ENCODE measurements around the gene SPTAN1.
"Not testable (repeated sequence)": the region's sequence is repeated elsewhere in the genome, so short reads cannot be mapped to it uniquely, and the experiment has no call there.

Gene SPTAN1

GRCh38 chr9:128642675-128643245, 90.4 kb downstream of the SPTAN1 start:
- H3K18ac ChIP-seq (ENCODE audit: low read length) = no peak overlapping the region
- H3K23ac ChIP-seq (ENCODE audit: low read depth, low read length, poor library complexity) = no peak overlapping the region
- no peak overlapping the region for H2BK15ac ChIP-seq (ENCODE audit: low read length)
- H3K4me1 ChIP-seq (ENCODE audit: control insufficient read depth in 2 of 2, insufficient read depth in 1 of 2, low read depth in 1 of 2, low read length in 2 of 2) = peaks cover 0 to 1% of the 10 kb centered on the region in 2 donors
- H2AFZ ChIP-seq (ENCODE audit: low read length) = no peak overlapping the region
- WGBS, 2 donors (ENCODE audit: extremely low coverage in 2 of 2, insufficient read length in 2 of 2, insufficient replicate concordance in 1 of 2) = no CpG with 5 or more reads among the region's 12 CpGs
- H3K27me3 ChIP-seq (ENCODE audit: control insufficient read depth in 3 of 3, insufficient read depth in 3 of 3, low read depth in 1 of 3, low read length in 3 of 3) = peaks cover 0 to 1% (median 0%) of the 10 kb centered on the region in 3 experiments
- peaks cover 21% of the 10 kb centered on the region for H3K79me1 ChIP-seq (ENCODE audit: low read depth, low read length)
- no peak overlapping the region for H2BK120ac ChIP-seq (ENCODE audit: low read depth, low read length)
- no peak overlapping the region for H4K8ac ChIP-seq (ENCODE audit: low read depth, low read length)
- H3K14ac ChIP-seq (ENCODE audit: low read length) = no peak overlapping the region
- H4K91ac ChIP-seq (ENCODE audit: low read depth, low read length, poor library complexity) = no peak overlapping the region
- H3K9me3 ChIP-seq (replicated peaks in 1 of 2; ENCODE audit: control insufficient read depth in 2 of 2, insufficient read depth in 1 of 2, low read depth in 1 of 2, low read length in 2 of 2) = no peaks in the 10 kb centered on the region
- no peak overlapping the region for H3K4me2 ChIP-seq (ENCODE audit: insufficient read depth, low read length, poor library complexity, severe bottlenecking)
- peaks cover 23 to 77% of the 10 kb centered on the region in 2 donors for H3K36me3 ChIP-seq (replicated peaks in 1 of 2; ENCODE audit: control insufficient read depth in 2 of 2, insufficient read depth in 2 of 2, low read length in 2 of 2)
- H3K9ac ChIP-seq (ENCODE audit: low read depth, low read length, poor library complexity) = no peak overlapping the region
- no peak overlapping the region for H2BK12ac ChIP-seq (ENCODE audit: low read length)
- H2AK5ac ChIP-seq (ENCODE audit: low read depth, low read length) = no peak overlapping the region
- H3K4ac ChIP-seq (ENCODE audit: low read length) = no peak overlapping the region
- no peak overlapping the region for H3K4me3 ChIP-seq (ENCODE audit: low read length in 2 of 2)
- no peak overlapping the region for H3K27ac ChIP-seq (replicated peaks; ENCODE audit: low read length)
- H2BK5ac ChIP-seq (ENCODE audit: low read length) = no peak overlapping the region
- no peak for DNase-seq (ENCODE audit: low spot score)

DNA sequence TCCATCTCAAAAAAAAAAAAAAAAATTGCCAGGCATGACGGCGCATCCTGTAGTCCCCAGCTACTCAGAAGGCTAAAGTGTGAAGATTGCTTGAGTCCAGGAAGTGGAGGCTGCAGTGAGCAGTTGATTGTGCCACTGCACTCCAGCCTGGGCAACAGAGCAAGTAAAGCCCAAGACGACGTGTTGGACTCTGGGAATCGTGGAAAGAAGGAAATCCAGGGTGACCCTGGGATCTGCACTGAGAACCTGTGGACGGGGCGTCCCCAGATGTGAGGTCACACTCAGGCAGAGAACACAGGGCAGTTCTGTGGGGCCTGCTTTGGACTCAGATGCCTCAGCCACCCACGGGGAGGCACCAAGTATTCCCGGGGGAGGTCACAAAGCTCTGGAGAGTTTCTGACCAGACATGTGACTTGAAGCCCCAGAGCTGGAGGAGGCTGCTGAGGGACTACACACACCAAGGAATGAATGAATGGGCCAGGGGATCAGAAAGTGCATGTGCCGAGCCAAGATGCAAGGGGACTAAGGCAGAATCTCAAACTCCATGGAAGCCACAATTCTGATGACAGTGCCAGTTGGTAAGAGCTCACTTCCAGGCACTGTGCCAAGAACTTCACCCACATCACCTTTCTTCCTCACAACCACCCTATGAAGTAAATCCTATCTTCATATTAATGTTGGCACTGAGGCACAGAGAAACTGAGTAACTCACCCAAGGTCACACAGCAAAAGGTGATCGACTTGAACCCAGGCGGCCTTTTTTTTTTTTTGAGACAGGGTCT, 91.3 kb downstream of the SPTAN1 start:
- H3K27me3 ChIP-seq (ENCODE audit: control insufficient read depth in 3 of 3, insufficient read depth in 3 of 3, low read depth in 1 of 3, low read length in 3 of 3) = peaks cover 0 to 1% (median 0%) of the 10 kb centered on the region in 3 experiments
- H3K36me3 ChIP-seq (replicated peaks in 1 of 2; ENCODE audit: control insufficient read depth in 2 of 2, insufficient read depth in 2 of 2, low read length in 2 of 2) = peaks cover 19 to 79% of the 10 kb centered on the region in 2 donors
- H4K8ac ChIP-seq (ENCODE audit: low read depth, low read length) = no peak overlapping the region
- peaks cover 21% of the 10 kb centered on the region for H3K79me1 ChIP-seq (ENCODE audit: low read depth, low read length)
- no peak overlapping the region for H3K18ac ChIP-seq (ENCODE audit: low read length)
- H3K9me3 ChIP-seq (replicated peaks in 1 of 2; ENCODE audit: control insufficient read depth in 2 of 2, insufficient read depth in 1 of 2, low read depth in 1 of 2, low read length in 2 of 2) = no peaks in the 10 kb centered on the region
- WGBS, 2 donors (ENCODE audit: extremely low coverage in 2 of 2, insufficient read length in 2 of 2, insufficient replicate concordance in 1 of 2) = no CpG with 5 or more reads among the region's 12 CpGs
- no peak overlapping the region for H2AFZ ChIP-seq (ENCODE audit: low read length)
- H2BK120ac ChIP-seq (ENCODE audit: low read depth, low read length) = no peak overlapping the region
- peaks cover 0 to 1% of the 10 kb centered on the region in 2 donors for H3K4me1 ChIP-seq (ENCODE audit: control insufficient read depth in 2 of 2, insufficient read depth in 1 of 2, low read depth in 1 of 2, low read length in 2 of 2)
- H3K4ac ChIP-seq (ENCODE audit: low read length) = no peak overlapping the region
- H2BK15ac ChIP-seq (ENCODE audit: low read length) = no peak overlapping the region
- no peak overlapping the region for H2AK5ac ChIP-seq (ENCODE audit: low read depth, low read length)
- no peak overlapping the region for H2BK5ac ChIP-seq (ENCODE audit: low read length)
- no peak overlapping the region for H3K9ac ChIP-seq (ENCODE audit: low read depth, low read length, poor library complexity)
- no peak overlapping the region for H4K91ac ChIP-seq (ENCODE audit: low read depth, low read length, poor library complexity)
- no peak for DNase-seq (ENCODE audit: low spot score)
- H3K4me2 ChIP-seq (ENCODE audit: insufficient read depth, low read length, poor library complexity, severe bottlenecking) = no peak overlapping the region
- no peak overlapping the region for H3K23ac ChIP-seq (ENCODE audit: low read depth, low read length, poor library complexity)
- H2BK12ac ChIP-seq (ENCODE audit: low read length) = no peak overlapping the region
- H3K27ac ChIP-seq (replicated peaks; ENCODE audit: low read length) = no peak overlapping the region
- no peak overlapping the region for H3K4me3 ChIP-seq (ENCODE audit: low read length in 2 of 2)
- H3K14ac ChIP-seq (ENCODE audit: low read length) = no peak overlapping the region

DNA sequence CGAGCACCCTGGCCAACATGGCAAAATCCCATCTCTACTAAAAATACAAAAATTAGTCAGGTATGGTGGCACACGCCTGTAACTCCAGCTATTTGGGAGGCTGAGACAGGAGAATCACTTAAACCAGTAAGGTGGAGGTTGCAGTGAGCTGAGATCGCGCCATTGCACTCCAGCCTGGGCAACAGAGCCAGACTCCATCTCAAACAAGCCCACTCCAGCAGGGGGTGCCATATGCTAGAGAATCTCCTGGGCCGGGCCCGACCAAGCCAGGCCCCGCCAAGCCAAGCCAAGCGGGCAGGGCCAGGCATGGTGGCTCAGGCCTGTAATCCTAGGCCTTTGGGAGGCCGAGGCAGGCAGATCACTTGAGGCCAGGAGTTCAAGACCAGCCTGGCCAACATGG, 95.8 kb downstream of the SPTAN1 start:
- H4K8ac ChIP-seq (ENCODE audit: low read depth, low read length); H3K23ac ChIP-seq (ENCODE audit: low read depth, low read length, poor library complexity); H4K91ac ChIP-seq (ENCODE audit: low read depth, low read length, poor library complexity); H3K14ac ChIP-seq (ENCODE audit: low read length); H2BK12ac ChIP-seq (ENCODE audit: low read length); H2BK15ac ChIP-seq (ENCODE audit: low read length); H3K9ac ChIP-seq (ENCODE audit: low read depth, low read length, poor library complexity); H3K4me1 ChIP-seq (ENCODE audit: control insufficient read depth in 2 of 2, insufficient read depth in 1 of 2, low read depth in 1 of 2, low read length in 2 of 2); H2AK5ac ChIP-seq (ENCODE audit: low read depth, low read length); H3K27me3 ChIP-seq (ENCODE audit: control insufficient read depth in 3 of 3, insufficient read depth in 3 of 3, low read depth in 1 of 3, low read length in 3 of 3); H3K9me3 ChIP-seq (replicated peaks in 1 of 2; ENCODE audit: control insufficient read depth in 2 of 2, insufficient read depth in 1 of 2, low read depth in 1 of 2, low read length in 2 of 2); H3K4ac ChIP-seq (ENCODE audit: low read length); H3K4me2 ChIP-seq (ENCODE audit: insufficient read depth, low read length, poor library complexity, severe bottlenecking); H2AFZ ChIP-seq (ENCODE audit: low read length); H3K79me1 ChIP-seq (ENCODE audit: low read depth, low read length); H3K18ac ChIP-seq (ENCODE audit: low read length); H2BK120ac ChIP-seq (ENCODE audit: low read depth, low read length); H2BK5ac ChIP-seq (ENCODE audit: low read length); H3K27ac ChIP-seq (replicated peaks; ENCODE audit: low read length); DNase-seq (ENCODE audit: low spot score); H3K4me3 ChIP-seq (ENCODE audit: low read length in 2 of 2): not testable (repeated sequence)
- WGBS, 2 donors (ENCODE audit: extremely low coverage in 2 of 2, insufficient read length in 2 of 2, insufficient replicate concordance in 1 of 2) = no CpG with 5 or more reads among the region's 9 CpGs
- H3K36me3 ChIP-seq (replicated peaks in 1 of 2; ENCODE audit: control insufficient read depth in 2 of 2, insufficient read depth in 2 of 2, low read length in 2 of 2) = peaks cover 6 to 64% of the 10 kb centered on the region in 2 donors

DNA sequence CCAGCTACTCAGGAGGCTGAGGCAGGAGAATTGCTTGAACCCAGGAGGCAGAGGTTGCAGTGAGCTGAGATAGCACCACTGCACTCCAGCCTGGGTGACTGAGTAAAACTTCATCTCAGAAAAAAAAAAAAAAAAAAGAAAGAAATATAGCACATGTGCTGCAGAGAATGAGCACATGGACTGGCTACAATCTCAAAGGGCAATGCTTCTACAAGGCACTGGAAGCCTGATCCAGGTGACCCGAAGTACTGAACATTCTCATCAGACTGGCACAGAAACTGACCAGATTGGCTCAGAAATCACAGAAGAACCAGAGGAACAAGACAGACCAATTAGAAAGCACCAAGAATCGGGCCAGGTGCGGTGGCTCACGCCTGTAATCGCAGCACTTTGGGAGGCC, 99.4 kb downstream of the SPTAN1 start:
- no peak overlapping the region for H3K18ac ChIP-seq (ENCODE audit: low read length)
- no peaks in the 10 kb centered on the region for H3K27me3 ChIP-seq (ENCODE audit: control insufficient read depth in 3 of 3, insufficient read depth in 3 of 3, low read depth in 1 of 3, low read length in 3 of 3)
- H3K9ac ChIP-seq (ENCODE audit: low read depth, low read length, poor library complexity) = no peak overlapping the region
- no peaks in the 10 kb centered on the region for H3K9me3 ChIP-seq (replicated peaks in 1 of 2; ENCODE audit: control insufficient read depth in 2 of 2, insufficient read depth in 1 of 2, low read depth in 1 of 2, low read length in 2 of 2)
- no peak overlapping the region for H4K91ac ChIP-seq (ENCODE audit: low read depth, low read length, poor library complexity)
- H2BK5ac ChIP-seq (ENCODE audit: low read length) = no peak overlapping the region
- no peak overlapping the region for H3K14ac ChIP-seq (ENCODE audit: low read length)
- no peak overlapping the region for H2BK12ac ChIP-seq (ENCODE audit: low read length)
- no peak overlapping the region for H4K8ac ChIP-seq (ENCODE audit: low read depth, low read length)
- no peak overlapping the region for H2AFZ ChIP-seq (ENCODE audit: low read length)
- no CpG with 5 or more reads among the region's 5 CpGs for WGBS, 2 donors (ENCODE audit: extremely low coverage in 2 of 2, insufficient read length in 2 of 2, insufficient replicate concordance in 1 of 2)
- peaks cover 8 to 51% of the 10 kb centered on the region in 2 donors for H3K36me3 ChIP-seq (replicated peaks in 1 of 2; ENCODE audit: control insufficient read depth in 2 of 2, insufficient read depth in 2 of 2, low read length in 2 of 2)
- no peak overlapping the region for H3K4me3 ChIP-seq (ENCODE audit: low read length in 2 of 2)
- no peak for DNase-seq (ENCODE audit: low spot score)
- peaks cover 5% of the 10 kb centered on the region for H3K79me1 ChIP-seq (ENCODE audit: low read depth, low read length)
- no peak overlapping the region for H3K27ac ChIP-seq (replicated peaks; ENCODE audit: low read length)
- H3K4ac ChIP-seq (ENCODE audit: low read length) = no peak overlapping the region
- H2BK120ac ChIP-seq (ENCODE audit: low read depth, low read length) = no peak overlapping the region
- no peak overlapping the region for H2AK5ac ChIP-seq (ENCODE audit: low read depth, low read length)
- no peak overlapping the region for H3K4me2 ChIP-seq (ENCODE audit: insufficient read depth, low read length, poor library complexity, severe bottlenecking)
- peaks cover 0 to 2% of the 10 kb centered on the region in 2 donors for H3K4me1 ChIP-seq (ENCODE audit: control insufficient read depth in 2 of 2, insufficient read depth in 1 of 2, low read depth in 1 of 2, low read length in 2 of 2)
- no peak overlapping the region for H2BK15ac ChIP-seq (ENCODE audit: low read length)
- H3K23ac ChIP-seq (ENCODE audit: low read depth, low read length, poor library complexity) = no peak overlapping the region
